Retinal pigment epithelial cell (primary cell): ENCODE results near the gene LIN52.

Source experiments
- DNase-seq: peaks from one replicate; pipeline ENCODE4 v3.0.0-alpha.2; 2010; ENCODE audit warnings: low read depth
- H3K4me3 ChIP-seq: 2 replicates; pipeline ENCODE4 v1.5.1; 2011; ENCODE audit warnings: mild to moderate bottlenecking, low read length, control low read depth, moderate library complexity
- CTCF ChIP-seq: conservative IDR thresholded peaks from 2 replicates; pipeline ENCODE4 v1.5.1; 2011; ENCODE audit warnings: low read depth, low read length, control low read depth, inconsistent platforms

LIN52 gene, protein sequence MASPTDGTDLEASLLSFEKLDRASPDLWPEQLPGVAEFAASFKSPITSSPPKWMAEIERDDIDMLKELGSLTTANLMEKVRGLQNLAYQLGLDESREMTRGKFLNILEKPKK

DNA sequence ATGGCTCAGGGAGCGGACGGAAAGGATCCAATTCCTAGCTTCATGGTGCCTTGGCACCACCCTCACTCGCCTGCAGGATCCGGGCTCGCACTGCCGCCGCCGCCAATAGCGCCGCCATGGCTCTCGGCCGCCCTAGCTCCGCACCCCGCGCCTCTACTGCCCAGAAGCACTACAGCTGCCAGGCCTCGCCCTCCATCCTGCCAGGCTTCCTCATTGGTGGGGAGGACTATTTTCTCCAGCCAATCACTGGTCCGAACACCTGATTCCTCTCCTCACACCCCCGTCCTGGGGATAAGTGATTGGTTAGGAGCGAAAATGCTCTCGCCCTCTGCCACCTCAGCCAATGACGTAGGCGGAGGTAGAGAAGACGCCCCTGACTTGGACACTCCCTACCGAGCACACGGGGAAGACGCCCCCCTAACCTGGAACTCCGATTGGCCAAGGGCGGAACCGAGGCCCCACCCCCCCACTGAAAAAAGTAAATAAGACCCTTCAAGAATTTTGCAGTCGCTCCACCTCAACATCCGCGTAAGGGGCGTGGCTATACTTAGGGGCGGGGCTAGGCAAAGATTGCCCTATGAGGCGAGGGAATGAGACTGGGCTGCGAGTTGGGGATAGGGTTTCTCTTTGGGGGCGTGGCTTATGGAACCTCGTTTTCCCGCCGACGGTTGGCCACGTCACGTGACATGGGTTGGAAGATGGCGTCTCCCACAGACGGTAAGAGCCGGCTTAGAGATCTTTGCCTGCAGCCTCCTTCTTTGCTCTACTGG is at the start of gene LIN52, which contains the start of gene ALDH6A1:
Gene LIN52, plus strand, starts transcription at position 680 of the 770 bp plus-strand sequence. Its CDS starts 19 bp downstream, at position 699.
Gene ALDH6A1, minus strand, starts transcription at position 177 of the 770 bp plus-strand sequence. Its CDS starts 59 bp downstream, at position 118.
- peak within 1 kb of the TSS; percentile 96 for H3K4me3 ChIP-seq
- no peak for TF ChIP-seq CTCF

GRCh38 chr14:74035556-74035955 is 49.2 kb upstream of the LIN52 start:
- H3K4me3 ChIP-seq, result no peak overlapping the region
- TF ChIP-seq CTCF, result no peak
- DNase-seq, result no peak

More for the DNA sequence above, at the start of gene LIN52, which contains the start of gene ALDH6A1:
- DNase-seq, result peak; percentile 100

- H3K4me3 ChIP-seq, result no peak overlapping the region
- peak; percentile 23 for DNase-seq
- peak; percentile 60 for TF ChIP-seq CTCF
Observed at GRCh38 chr14:74038020-74038859, 46.5 kb upstream of the LIN52 start.

- TF ChIP-seq CTCF, result no peak
Observed at GRCh38 chr14:74042296-74042695, 42.5 kb upstream of the LIN52 start.

GRCh38 chr14:74045522-74045921 is 39.2 kb upstream of the LIN52 start:
- no peak for TF ChIP-seq CTCF
- DNase-seq, result no peak
- no peak overlapping the region for H3K4me3 ChIP-seq

More at GRCh38 chr14:74042296-74042695, 42.5 kb upstream of the LIN52 start:
- DNase-seq, result no peak
- H3K4me3 ChIP-seq, result no peak overlapping the region

GRCh38 chr14:74048281-74048680 is 36.5 kb upstream of the LIN52 start:
- H3K4me3 ChIP-seq, result no peak overlapping the region
- peak; percentile 11 for TF ChIP-seq CTCF
- no peak for DNase-seq
